Nephron (organoid): ENCODE data around the gene LYG2.
"Not testable (repeated sequence)": the region's sequence is repeated elsewhere in the genome, so short reads cannot be mapped to it uniquely, and the experiment has no call there.

Source experiments
- H3K27ac Mint-ChIP-seq, 3 experiments: 2 replicates each; pipeline ENCODE4 v1.8.0; 2020; ENCODE audit warnings: mixed read lengths in 3 of 3, mild to moderate bottlenecking in 2 of 3, moderate library complexity in 1 of 3
- H3K27me3 Mint-ChIP-seq: 2 replicates; pipeline ENCODE4 v1.8.0; 2021; ENCODE audit warnings: low read depth, mild to moderate bottlenecking, moderate library complexity, mixed read lengths
- H3K36me3 Mint-ChIP-seq: 2 replicates; pipeline ENCODE4 v1.8.0; 2020; ENCODE audit warnings: low read depth, mixed read lengths
- H3K4me1 Mint-ChIP-seq: 2 replicates; pipeline ENCODE4 v1.8.0; 2020; ENCODE audit warnings: mixed read lengths
- H3K4me3 Mint-ChIP-seq, 3 experiments: 2 replicates each; pipeline ENCODE4 v1.8.0; 2020; ENCODE audit warnings: mild to moderate bottlenecking in 3 of 3, mixed read lengths in 3 of 3, moderate library complexity in 2 of 3
- H3K9me3 Mint-ChIP-seq: 2 replicates; pipeline ENCODE4 v1.8.0; 2020; ENCODE audit warnings: mixed read lengths
- TF ChIP-seq, protein P1 (sequence below), 3 experiments: fragments of 200-600 bp; sonication (generic); IDR thresholded peaks; one replicate each; pipeline ENCODE4 v1.5.0; 2021; ENCODE audit warnings: antibody characterized with exemption in 3 of 3; ENCODE audit not compliant: unreplicated experiment in 3 of 3

Gene LYG2

GRCh38 chr2:99255491-99256318 lies at the start of gene LYG2:
TSS of gene LYG2 (minus strand) at chr2:99255666. CDS start at chr2:99254260, 1,406 bp downstream.
- Mint-ChIP-seq H3K4me3 (no peak within 1 kb of the TSS), H3K27me3 (no peaks in the 10 kb centered on the region), H3K9me3 (peaks cover 6% of the 10 kb centered on the region), H3K4me1 (no peaks in the 10 kb centered on the region), H3K36me3 (peaks cover 4% of the 10 kb centered on the region), H3K27ac (no peak within 1 kb of the TSS)
- TF ChIP-seq, protein P1, sequence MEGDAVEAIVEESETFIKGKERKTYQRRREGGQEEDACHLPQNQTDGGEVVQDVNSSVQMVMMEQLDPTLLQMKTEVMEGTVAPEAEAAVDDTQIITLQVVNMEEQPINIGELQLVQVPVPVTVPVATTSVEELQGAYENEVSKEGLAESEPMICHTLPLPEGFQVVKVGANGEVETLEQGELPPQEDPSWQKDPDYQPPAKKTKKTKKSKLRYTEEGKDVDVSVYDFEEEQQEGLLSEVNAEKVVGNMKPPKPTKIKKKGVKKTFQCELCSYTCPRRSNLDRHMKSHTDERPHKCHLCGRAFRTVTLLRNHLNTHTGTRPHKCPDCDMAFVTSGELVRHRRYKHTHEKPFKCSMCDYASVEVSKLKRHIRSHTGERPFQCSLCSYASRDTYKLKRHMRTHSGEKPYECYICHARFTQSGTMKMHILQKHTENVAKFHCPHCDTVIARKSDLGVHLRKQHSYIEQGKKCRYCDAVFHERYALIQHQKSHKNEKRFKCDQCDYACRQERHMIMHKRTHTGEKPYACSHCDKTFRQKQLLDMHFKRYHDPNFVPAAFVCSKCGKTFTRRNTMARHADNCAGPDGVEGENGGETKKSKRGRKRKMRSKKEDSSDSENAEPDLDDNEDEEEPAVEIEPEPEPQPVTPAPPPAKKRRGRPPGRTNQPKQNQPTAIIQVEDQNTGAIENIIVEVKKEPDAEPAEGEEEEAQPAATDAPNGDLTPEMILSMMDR (IDR thresholded peaks at IDR 0.05; ENCODE audit: unreplicated experiment in 3 of 3), result no peak

DNA sequence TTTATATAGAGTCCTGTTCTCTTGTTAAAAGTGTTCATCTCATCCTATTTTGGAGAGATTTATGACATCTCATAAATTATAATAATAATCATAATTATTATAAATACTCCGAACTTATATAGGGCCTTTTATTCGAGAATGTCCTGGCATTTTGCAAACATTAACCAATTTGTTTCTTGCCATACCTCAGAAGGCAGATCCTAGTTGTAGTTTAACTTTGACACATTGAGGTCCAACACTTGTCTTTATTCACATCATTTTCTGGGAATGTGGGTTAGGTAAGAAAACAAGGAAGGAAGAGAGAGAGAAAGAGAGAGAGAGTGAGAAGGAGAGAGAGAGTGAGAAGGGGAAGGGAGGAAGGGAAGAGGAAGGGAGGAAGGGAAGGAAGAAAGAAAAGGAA lies 45.6 kb upstream of the LYG2 start, which contains the start of gene LYG1:
Gene LYG1 (minus strand): TSS at position 101 of the 400 bp plus-strand sequence. CDS start 5,527 bp downstream, outside the sequence.
- peak within 1 kb of the TSS; percentile 23 to 93 (median 82) for H3K27ac Mint-ChIP-seq
- peaks cover 30% of the 10 kb centered on the region for H3K36me3 Mint-ChIP-seq
- H3K4me3 Mint-ChIP-seq, H3K4me1 Mint-ChIP-seq, H3K9me3 Mint-ChIP-seq, H3K27me3 Mint-ChIP-seq: not testable (repeated sequence)

DNA sequence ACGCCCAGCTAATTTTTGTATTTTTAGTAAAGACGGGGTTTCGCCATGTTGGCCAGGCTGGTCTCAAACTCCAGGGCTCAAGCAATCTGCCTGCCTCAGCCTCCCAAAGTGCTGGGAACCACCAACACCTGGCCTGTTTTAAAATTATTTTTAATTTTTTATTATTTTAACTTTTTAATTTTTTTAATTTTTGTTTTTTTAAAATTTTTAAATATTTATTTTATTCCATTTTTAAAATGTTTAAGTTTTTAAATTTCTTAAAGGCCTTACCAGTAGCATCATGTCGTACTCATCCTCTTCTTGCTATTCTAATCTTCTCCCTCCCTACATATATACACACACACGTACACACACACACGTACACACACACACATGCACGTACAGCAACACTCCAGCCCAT lies 44.1 kb upstream of the LYG2 start:
- TF ChIP-seq, protein P1 (IDR thresholded peaks at IDR 0.05; ENCODE audit: unreplicated experiment in 3 of 3), result no peak
- no peaks in the 10 kb centered on the region for H3K27me3 Mint-ChIP-seq
- no peak overlapping the region for H3K27ac Mint-ChIP-seq
- no peak overlapping the region for H3K4me3 Mint-ChIP-seq
- H3K36me3 Mint-ChIP-seq, result peaks cover 31% of the 10 kb centered on the region
- no peaks in the 10 kb centered on the region for H3K9me3 Mint-ChIP-seq
- H3K4me1 Mint-ChIP-seq, result no peaks in the 10 kb centered on the region

DNA sequence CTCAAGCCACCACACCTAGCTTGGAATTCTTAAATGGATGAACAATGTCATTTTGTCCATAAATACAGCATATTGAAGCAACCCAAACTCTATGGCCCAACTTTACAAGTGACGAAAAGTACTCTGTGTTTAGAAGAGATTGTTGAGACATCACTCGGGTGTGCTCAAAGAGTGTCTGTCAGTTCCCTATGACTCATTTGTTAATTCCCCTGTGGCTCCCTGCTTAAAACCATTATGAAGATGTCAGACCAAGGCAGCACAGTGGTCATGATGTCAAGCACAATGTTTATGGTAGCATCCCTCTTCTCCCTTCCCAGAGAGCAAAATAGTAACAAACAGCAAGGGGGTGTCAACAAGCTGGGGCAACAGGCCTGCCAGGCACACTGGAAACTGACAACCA lies 42.5 kb upstream of the LYG2 start:
- Mint-ChIP-seq H3K36me3 (peaks cover 23% of the 10 kb centered on the region), H3K4me1 (no peaks in the 10 kb centered on the region), H3K27ac (no peak overlapping the region), H3K27me3 (no peaks in the 10 kb centered on the region), H3K4me3 (no peak overlapping the region), H3K9me3 (no peaks in the 10 kb centered on the region)
- TF ChIP-seq, protein P1 (IDR thresholded peaks at IDR 0.05; ENCODE audit: unreplicated experiment in 3 of 3), result no peak

DNA sequence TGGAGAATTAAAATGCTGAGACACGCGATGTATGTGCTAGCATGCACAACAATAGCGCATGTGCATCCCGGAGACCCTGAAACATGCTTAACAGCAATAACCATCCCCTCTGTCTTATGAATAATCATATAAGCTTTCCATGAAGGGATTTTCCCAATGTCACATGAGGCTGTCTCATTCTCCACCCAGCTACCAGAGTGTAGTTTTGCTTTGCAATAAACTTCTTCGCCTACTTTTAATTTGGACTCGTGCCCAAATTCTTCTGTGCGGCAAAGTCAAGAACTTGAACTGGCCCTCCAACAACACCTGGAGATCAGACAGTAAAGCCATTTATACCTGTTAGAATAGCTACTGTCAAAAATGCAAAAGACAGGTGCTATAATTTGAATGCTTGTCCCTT lies 30.1 kb upstream of the LYG2 start:
- Mint-ChIP-seq H3K36me3 (peaks cover 31% of the 10 kb centered on the region), H3K27me3 (no peaks in the 10 kb centered on the region), H3K4me3 (no peak overlapping the region), H3K4me1 (no peaks in the 10 kb centered on the region), H3K27ac (no peak overlapping the region), H3K9me3 (peaks cover 9% of the 10 kb centered on the region)
- TF ChIP-seq, protein P1 (IDR thresholded peaks at IDR 0.05; ENCODE audit: unreplicated experiment in 3 of 3), result no peak

GRCh38 chr2:99279969-99280695 lies 24.7 kb upstream of the LYG2 start:
- TF ChIP-seq, protein P1 (IDR thresholded peaks at IDR 0.05; ENCODE audit: unreplicated experiment in 3 of 3), result no peak
- Mint-ChIP-seq H3K36me3 (peaks cover 52% of the 10 kb centered on the region), H3K27ac (no peak overlapping the region), H3K27me3 (peaks cover 4% of the 10 kb centered on the region), H3K4me3 (no peak overlapping the region), H3K9me3 (peaks cover 26% of the 10 kb centered on the region), H3K4me1 (no peaks in the 10 kb centered on the region)
